GM18870 (cell line): ENCODE results near the gene DCPS.
"Not testable (repeated sequence)": the region's sequence is repeated elsewhere in the genome, so short reads cannot be mapped to it uniquely, and the experiment has no call there.

Source experiments
- ATAC-seq: cut with Tn5 transposase; IDR thresholded peaks from one replicate; pipeline ENCODE4 v1.9.1; 2021; ENCODE audit warnings: moderate library complexity; ENCODE audit not compliant: unreplicated experiment

DCPS gene

DNA sequence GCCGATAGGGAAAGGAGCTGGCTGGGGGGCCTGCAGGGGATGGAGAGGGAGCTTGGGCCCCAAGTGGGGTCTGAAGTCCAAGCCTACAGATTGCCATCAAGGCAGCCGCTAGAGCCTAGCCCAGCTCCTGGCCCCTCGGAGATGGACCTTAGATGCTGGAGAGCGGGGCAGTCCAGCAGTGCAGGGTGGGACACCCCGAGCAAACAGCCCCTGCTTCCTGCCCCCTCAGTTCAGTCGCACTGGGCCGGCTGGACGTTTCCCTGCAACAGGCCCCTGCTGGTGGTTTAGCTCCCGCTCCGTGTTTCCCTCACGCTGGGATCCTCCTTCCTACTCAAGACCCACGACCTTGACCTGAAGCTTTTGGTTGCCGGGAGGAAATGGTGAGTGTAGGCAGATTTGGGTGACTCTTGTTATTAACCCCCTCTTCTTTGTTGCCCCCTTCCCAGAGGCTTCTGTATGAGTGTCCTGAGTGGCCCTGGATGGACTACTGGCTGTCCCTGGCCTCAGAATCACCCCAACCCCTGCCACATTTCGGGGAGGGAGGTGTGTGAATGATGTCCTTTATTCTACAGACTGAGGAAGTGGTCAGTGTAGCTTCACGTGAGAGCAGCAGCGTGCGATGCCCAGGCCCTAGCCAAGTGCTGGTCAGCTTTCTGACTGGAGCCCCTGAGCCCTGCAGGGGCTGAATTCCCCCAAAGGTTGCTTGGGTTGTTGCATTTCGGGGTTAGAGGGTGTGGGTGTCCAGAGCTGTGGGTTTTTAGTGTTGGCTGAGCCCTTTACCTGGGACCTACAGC is 54.3 kb downstream of the DCPS start:
- ATAC-seq, result no peak

DNA sequence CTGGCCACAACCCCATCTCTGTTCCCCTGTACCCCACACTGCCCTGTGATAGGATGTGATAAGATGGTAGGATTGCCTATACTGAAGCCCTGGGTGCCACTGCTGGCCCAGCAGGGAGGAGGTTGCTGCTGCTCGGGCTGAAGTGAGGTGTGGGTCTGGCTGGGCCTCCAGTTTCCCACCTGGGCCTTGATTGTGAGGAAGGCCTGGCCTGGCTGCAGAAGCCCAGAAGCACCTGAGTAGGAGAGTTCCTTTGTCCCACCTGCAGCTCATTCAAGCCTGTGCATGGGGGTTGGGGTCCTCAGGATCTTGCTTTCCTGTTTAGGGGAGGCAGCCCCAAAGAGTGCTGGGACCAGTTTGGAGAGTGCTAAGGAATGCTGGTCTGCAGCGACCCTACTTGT is 54.9 kb downstream of the DCPS start:
- ATAC-seq, result no peak

DNA sequence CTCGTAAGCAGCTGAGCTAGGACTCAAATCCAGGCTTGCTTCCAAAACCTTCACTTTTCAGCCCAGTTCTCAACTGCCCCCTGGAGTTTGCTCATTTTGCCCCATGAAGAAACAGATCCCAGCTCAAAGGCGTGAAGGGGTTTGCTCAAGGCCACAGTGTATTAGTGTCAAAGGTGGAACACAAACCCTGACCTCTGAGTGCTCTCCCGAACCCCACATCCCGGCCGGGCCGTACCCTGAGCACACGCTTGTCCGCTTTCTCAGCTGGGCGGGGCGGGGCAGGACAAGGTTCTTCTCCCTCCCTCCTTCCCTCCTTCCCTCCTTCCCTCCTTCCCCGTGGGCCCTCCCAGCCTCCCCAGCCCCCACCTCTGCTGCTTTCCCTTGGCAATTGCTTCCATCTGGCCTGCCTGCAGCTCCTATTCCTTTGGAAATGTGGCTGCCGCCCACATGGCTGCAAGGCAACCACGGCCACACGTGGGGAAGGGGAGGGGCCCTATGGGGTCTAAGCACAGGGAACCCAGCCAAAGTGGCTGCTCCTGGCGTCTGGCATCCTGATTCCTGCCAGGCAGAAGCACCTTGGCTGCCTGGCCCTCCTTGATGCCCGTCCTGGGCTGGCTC is 55.7 kb downstream of the DCPS start:
- no peak for ATAC-seq

DNA sequence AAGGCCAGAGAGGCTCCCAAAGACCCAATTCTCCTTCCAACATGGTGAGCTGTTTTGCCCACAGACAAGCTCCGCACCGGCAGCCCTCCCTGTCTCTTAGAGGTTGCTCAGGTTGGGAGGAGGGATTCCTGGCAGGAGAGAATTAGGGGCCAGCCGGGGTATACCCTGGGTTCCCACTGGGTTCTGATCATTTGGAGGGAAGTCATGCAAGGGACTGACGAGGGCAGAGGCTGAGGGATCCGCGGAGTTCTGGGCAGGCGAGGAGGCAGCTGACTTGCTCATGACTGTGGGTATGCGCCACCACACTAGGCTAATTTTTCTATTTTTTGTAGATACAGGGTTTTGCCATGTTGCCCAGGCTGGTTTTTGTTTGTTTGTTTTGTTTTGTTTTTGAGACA is 56.2 kb downstream of the DCPS start:
- ATAC-seq, result no peak

DNA sequence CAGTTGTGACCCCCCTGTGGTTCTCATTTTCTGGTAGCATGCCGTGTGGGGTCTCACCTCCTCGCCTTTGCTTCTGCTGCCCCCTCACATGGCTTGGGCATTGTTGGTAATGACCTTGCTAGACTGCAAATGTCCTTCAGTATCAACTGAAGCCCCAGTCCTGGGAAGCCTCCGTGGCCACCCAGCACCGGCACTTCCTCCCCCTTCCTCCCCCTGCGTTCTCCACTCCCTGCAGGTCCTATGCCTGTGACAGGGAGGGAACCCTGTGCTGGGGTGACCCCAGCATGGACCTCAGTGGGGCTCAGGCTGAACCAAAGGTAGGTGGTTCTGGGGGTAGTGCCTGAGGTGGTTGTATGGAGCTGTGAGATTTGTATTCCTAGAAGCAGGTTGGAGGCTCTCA is 57.5 kb downstream of the DCPS start:
- ATAC-seq, result no peak

DNA sequence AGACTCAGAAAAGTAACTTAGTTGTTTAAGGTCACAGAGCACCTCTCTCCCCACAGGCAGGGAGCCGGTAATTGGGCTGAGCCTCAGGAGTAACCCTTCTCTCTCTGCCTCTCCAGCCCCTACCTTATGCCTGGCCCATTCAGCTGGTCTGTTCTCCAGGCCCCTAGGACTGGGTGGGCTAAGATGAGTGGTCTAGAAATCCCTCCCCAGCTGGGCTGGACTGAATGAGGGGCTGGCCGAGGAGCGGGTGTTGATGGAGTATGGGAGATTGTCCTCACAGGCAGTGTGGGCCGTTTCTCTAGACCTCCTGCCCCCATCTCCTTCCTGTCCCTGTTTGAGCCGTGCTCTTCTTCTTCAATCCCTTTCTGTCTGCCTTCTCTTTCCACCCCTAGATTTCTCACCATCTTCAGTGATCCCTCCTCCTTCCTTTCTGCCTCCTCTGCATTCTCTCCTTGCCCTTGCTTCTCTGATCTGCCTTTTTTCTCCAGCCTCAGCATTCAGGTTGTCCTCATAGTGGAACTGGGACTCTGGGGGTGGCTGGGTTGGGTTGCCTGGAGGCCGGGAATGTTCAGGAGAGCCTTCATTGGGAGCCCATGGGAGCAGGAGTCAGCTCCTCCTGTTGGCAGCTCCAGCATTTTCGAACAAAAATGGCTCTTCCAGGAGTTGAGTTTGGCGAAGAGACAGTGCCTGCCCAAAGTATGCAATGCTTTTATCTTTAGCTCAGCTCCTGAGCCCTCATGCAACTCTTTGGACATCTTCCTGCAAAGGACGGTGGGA is 59.2 kb downstream of the DCPS start:
- ATAC-seq, result no peak

DNA sequence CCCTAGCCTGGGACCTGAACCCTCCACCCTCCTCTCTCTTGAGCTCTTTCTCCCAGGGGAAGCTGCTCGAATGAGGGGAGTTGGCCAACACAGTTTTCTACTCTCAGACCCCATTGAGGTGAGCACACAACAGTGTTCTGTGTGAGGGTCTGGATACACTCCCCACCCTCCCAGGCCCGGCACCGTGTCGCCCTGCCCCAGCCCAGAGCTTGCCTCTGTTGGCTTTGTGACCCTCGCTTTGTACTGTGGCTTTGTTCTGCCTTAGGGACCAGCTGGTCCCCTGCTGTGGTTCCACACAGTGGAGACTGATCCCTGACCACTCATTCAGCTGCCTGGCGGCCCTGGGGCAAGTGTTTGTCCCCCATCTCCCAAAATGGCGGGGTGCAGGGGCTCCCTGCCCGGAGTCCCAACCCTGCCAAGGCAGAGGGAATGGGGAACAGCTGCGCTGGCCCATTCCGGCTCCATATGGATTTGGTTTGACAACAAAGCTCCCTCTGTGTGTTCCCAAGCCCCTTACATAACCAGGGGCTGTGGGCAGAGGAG is 59.9 kb downstream of the DCPS start:
- ATAC-seq, result no peak

DNA sequence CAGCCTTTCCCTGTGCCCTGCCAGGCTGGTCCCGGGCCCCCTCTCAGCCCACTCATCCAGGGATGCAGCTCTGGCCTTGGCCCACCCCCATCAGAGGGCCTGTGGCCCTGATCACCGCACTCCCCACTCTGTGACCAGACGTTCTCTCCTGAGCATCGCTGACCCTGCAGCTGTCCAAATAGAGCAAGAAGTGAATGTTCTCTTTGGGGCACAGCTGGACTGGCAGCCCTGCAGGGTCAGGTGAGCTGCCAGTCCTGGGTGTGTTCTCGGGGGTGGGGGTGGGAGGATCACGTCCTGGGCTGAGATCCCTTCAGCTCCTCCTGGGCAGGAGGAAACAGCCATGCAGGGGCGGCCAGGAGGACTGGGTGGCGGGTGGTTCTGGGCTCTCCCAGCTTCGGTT is 60.9 kb downstream of the DCPS start:
- not testable (repeated sequence) for ATAC-seq

DNA sequence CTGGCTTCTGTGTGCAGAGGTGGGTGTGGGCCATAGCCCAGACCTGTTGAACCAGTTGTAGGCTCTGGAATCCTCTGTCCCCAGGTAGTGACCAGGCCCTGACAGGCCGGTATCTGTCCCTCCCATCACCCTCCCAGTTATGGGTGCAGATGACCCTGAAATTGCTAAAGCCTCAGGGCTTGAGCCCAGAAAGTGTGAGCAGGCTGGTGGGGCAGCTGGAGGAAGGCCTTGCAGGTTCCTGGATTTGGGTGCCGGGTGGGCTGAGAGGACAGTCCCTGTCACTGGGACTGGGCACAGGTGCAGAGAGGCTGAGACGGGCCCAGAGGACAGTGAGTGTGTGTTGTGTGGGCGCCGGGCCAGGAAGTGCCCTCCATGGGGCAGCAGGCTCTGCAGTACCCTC is 61.6 kb downstream of the DCPS start:
- ATAC-seq, result not testable (repeated sequence)

DNA sequence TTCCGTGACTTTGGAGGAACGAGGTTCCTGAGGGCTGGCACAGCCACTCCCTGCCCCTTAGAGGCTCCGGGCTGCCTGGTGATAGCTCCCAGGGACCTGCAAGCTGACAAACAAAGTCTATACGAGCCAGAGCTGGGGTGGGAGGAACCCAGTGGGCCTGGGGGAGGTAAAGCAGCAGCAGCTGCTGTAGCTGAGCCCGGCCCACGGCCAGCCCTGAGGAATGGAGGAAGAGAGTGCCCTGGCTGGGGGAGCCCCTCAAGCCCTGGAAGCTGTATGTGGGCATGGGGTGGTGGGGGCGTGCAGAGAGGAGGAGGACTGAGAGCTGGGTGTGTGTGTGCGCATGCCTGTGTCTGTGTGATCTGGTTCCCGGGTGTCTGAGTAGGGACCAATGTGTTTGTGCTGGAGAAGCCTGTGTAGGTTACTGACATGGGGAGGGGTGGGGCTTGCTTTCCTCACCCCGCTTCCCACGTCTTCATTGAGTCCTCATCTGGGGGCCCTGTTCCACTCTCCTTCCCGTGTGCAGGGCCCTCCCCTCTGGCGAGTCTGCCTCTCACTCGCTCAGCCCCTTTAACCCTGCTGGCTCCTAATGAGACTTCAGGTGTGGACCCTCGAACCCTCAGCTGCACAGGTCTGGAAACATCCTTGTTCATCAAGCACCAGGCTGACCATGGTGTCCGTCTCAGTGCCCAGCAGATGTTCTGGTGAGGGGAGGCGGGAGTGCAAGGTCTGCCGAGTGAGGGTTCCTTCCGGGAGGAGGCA is 62.4 kb downstream of the DCPS start:
- ATAC-seq, result no peak

DNA sequence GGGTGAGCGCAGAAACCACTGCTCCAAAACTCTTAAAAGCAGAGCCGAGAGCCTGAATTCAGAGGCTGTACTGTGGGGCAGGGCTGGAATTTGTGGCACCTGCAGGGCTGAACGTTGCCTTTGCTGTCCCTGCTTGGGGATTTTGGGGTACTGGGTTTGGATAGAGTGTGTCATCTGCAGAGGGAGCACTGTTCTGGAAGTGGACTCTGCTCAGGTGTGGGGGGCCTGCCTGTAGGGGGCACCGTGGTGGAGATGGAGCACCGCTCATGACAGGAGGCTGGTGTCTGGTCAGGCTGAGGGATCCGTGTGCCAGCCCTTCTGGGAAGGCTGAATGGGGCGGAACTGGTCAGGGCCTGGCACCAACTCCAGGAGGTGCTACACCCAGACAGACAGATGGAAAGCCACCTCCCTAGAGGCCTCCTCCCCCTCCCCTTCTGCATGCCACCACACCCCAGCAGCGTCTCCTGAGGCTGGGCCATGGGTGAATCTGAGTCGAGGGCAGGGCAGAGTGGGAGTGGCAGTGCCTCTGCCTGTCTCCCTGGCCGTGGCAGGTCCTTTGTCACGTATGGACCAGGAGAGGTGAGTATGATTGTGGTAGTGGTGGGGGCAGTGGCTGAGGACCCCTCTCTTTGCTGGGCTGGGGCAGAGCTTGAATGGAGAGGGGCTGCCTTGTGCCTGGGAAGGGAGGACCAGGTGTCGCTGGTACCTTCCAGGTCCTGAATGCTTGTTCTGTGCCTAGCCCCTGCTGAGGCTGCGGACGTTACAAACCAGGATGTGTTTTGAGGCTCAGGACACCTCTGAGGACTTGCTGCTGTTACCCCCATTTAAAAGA is 63.2 kb downstream of the DCPS start:
- ATAC-seq, result not testable (repeated sequence)

DNA sequence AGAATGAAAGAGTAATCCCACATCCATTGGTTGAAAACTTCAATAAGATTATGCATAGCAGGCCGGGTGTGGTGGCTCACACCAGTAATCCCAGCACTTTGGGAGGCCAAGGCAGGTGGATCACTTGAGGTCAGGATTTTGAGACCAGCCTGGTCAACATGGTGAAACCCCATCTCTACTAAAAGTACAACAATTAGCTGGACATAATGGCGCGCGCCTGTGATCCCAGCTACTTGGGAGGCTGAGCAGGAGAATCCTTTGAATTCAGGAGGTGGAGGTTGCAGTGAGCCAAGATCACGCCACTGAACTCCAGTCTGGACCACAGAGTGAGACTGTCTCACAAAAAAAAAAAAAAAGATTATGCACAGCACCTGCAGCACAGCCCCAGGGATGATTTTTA is 63.9 kb downstream of the DCPS start:
- ATAC-seq, result not testable (repeated sequence)

DNA sequence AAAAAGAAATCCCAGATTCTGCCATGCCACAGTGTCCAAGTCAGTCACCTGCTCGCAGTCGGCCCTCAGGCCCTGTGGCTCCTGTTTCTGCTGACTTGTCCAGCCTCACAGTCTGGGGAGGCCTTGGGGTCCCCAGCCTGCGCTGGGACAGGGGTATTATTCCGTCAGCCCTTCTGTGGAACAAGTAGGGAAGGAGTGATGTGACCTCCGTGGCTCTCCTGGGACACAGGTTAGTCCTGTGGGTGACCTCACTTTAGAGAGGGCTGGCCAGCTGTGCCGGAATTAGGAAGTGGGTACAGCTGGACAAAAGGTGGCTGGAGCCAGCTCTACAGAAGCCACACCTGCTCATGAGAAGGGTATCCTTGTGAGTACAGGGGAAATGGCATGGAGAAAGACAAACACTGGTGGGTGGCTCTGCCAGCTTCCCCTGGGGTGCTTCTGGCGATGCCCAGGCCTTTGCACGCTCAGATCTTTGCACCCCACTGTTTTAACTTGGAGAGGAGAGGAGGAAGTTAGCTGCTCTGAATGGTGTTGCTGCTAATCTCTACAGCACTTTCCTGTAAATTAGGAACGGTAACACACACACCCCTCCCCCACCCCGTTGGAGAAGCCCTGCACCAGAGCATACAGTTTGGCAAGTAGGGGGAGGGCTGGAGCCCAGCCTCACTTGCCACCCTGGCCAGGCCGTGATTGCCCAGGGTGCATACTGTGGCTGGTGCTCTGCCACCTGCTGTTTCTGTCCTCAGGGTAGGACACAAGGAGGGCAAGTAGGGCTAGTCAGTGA is 64.7 kb downstream of the DCPS start:
- ATAC-seq, result not testable (repeated sequence)

DNA sequence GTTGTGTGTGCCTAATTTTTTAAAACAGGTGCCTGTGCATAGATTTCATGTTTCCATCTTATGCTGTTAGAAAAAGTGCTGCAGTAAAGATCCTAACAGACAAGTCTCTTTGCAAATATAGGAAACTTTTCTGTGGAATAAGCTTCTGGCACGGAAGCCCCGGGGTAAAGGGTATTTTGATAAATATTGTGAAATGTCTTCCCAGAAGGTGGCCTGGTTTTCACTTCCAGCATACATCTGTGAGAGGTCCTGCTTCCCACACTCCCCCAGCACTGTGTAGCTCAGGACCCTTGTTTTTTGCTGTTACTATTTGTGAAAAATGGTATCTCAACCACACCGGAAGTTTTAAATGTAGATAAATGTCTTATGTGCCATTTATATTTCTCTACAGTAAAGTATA is 66.2 kb downstream of the DCPS start:
- no peak for ATAC-seq

DNA sequence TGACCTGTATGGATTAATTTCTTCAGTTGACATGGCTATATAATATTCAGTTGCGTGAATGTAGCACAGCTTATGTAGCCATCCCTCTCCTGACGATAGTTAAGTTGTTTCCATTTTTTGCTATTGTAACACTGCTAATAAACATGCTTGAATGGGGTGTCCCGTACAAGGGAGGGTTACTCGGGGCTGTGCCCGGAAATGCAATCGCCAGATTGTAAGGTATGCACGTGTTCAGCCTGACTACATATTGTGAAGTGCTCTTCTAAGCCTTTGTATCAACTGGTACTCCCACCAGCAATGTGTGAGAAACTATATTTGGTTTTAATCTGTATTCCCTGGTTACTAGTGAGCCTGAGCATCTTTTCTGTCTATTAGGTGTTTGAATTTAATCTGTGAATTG is 67.7 kb downstream of the DCPS start:
- no peak for ATAC-seq

DNA sequence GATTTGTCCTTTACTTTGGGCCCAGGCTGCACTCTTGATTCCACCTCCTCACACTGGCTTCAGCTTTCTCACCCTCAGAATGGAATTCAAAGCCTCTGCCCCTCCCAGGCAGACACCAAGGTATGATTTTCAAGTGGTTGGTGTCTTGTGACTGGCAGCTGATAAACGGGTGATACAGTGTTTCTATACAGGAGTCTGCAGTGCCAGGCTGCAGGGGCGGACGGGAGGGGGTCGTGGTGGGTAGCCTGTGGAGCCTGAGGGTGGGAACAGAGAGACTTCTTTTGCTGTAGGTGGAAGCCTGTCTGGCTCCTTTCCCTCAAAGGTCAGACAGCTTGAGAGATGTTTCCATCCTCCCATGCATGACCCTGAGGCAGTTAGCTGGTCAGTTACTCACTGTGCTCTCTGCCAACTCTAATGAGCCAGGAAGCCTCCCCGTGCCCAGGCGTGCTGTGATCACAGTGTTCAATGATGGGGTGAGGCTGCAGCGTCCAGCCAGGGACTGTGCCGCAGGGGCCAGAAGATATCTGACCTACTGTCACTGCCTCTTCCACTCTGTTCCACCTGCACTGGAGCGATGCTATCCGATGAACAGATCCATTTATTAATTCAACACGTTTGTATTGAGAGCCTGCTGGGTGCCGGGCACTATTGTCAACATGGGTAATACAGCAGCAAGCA is 69.7 kb downstream of the DCPS start:
- ATAC-seq, result not testable (repeated sequence)

DNA sequence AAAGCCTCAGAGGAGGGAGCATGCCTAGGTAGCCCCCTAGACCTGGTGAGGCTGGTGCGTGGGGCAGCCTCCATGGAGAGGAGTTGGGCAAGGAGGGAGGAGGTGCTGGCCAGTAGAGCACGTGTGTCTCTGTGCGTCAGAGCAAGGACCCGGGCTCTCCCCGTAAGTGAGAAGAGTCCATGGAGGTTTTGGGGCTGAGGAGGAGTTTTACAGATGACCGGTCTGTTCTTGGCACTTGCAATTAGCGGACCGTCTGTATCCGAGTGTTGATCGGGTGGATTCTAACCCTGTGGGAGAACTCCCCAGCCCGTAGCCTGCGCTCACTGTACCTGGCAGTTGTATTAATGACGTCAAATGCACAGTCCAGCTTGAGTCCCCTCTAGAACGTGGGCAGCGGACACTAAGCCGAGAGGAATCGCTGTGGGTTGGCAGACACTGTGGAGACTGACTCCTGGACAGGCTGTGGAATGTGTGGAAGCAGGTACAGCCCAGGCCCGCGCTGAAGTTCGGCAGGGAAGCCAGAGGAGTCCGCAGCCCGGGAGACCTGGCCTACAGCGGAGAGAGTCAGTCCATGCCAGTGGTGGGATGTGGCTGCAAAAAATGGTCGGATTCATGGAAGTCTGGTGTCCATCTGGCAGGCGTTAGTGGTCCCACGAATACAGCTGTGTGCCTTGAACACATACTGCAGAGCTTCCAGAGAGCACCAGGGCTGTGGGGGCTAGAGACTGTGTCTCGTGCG is 70.9 kb downstream of the DCPS start:
- not testable (repeated sequence) for ATAC-seq

DNA sequence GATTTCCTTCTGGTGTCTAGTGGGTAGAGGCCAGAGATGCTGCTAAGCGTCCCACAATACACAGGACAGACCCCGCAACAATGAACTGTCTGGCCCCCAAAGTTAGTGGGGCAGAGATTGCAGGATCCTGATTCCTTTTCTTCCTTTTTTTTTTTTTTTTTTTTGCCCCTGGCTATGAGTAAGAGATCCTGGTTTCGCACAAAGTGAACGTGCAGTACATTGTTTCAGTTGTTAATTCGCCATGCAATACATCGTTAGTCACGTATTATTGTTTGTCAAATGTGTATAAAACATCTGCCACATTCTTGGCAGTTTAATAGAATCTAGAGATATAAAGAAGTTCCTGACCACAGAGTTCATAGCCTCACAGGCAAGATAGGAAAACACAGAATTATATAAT is 71.9 kb downstream of the DCPS start:
- no peak for ATAC-seq
